GM19438 (cell line): Measurements from ENCODE around the gene DVL2.
"Not testable (repeated sequence)": the region's sequence is repeated elsewhere in the genome, so short reads cannot be mapped to it uniquely, and the experiment has no call there.

Experiments used
- ATAC-seq: cut with Tn5 transposase; IDR thresholded peaks from one replicate; pipeline ENCODE4 v1.9.1; 2021; ENCODE audit warnings: low read depth; ENCODE audit not compliant: unreplicated experiment

Gene DVL2

GRCh38 chr17:7207120-7208001 is 27.0 kb downstream of the DVL2 start:
- ATAC-seq, result no peak

GRCh38 chr17:7205561-7205960 is 28.8 kb downstream of the DVL2 start:
- ATAC-seq, result no peak

- peak; percentile 88 for ATAC-seq
Observed at GRCh38 chr17:7204828-7205461, 29.4 kb downstream of the DVL2 start.

- no peak for ATAC-seq
Observed at GRCh38 chr17:7204336-7204735, 30.0 kb downstream of the DVL2 start.

GRCh38 chr17:7203391-7203790 is 30.9 kb downstream of the DVL2 start:
- ATAC-seq, result no peak

- no peak for ATAC-seq
Observed at GRCh38 chr17:7196651-7197401, 37.5 kb downstream of the DVL2 start.

- no peak for ATAC-seq
Observed at GRCh38 chr17:7195971-7196370, 38.3 kb downstream of the DVL2 start.

- no peak for ATAC-seq
Observed at GRCh38 chr17:7192271-7192937, 41.9 kb downstream of the DVL2 start.

- no peak for ATAC-seq
Observed at GRCh38 chr17:7191571-7192270, 42.6 kb downstream of the DVL2 start.

GRCh38 chr17:7191069-7191468 is 43.2 kb downstream of the DVL2 start:
- ATAC-seq, result no peak

GRCh38 chr17:7190276-7190917 is 43.9 kb downstream of the DVL2 start:
- no peak for ATAC-seq

- no peak for ATAC-seq
Observed at GRCh38 chr17:7186241-7186640, 48.1 kb downstream of the DVL2 start.

- no peak for ATAC-seq
Observed at GRCh38 chr17:7184647-7185046, 49.7 kb downstream of the DVL2 start.

- no peak for ATAC-seq
Observed at GRCh38 chr17:7184091-7184488, 50.2 kb downstream of the DVL2 start.

GRCh38 chr17:7183433-7184090 is 50.8 kb downstream of the DVL2 start:
- no peak for ATAC-seq

GRCh38 chr17:7182101-7182500 is 52.2 kb downstream of the DVL2 start:
- not testable (repeated sequence) for ATAC-seq

- ATAC-seq, result no peak
Observed at GRCh38 chr17:7179317-7180254, 54.7 kb downstream of the DVL2 start, which contains the start of gene ASGR1. Gene ASGR1 (minus strand): TSS chr17:7179370. CDS start chr17:7178563, 807 bp downstream.

- ATAC-seq, result no peak
Observed at GRCh38 chr17:7178973-7179316, 55.4 kb downstream of the DVL2 start.
